Measurements from ENCODE around the gene LRRC2. TPM values are rescaled to one million over a fixed set of nuclear protein-coding genes. Genes with fewer than 3 reads are reported as not detected.

The LRRC2 gene
- total RNA-seq, 3 donors from 2014 or later: 0.03 to 0.13 (median 0.03) TPM

GRCh38 chr3:46467562-46467961 lies 98.5 kb downstream of the LRRC2 start:
- Mint-ChIP-seq H3K27me3 (ENCODE audit: low read depth) (peaks cover 34% of the 10 kb centered on the region), H3K36me3 (ENCODE audit: insufficient read depth) (no peaks in the 10 kb centered on the region), H3K4me1 (ENCODE audit: low read depth) (no peaks in the 10 kb centered on the region)

GRCh38 chr3:46466871-46467403 lies 99.2 kb downstream of the LRRC2 start:
- peaks cover 40% of the 10 kb centered on the region for H3K27me3 Mint-ChIP-seq (ENCODE audit: low read depth)
- H3K4me3 Mint-ChIP-seq: no peak overlapping the region
- no peak for DNase-seq
- no peaks in the 10 kb centered on the region for H3K9me3 Mint-ChIP-seq
- H3K36me3 Mint-ChIP-seq (ENCODE audit: insufficient read depth): no peaks in the 10 kb centered on the region
- ATAC-seq: no peak
- no peaks in the 10 kb centered on the region for H3K4me1 Mint-ChIP-seq (ENCODE audit: low read depth)

More at GRCh38 chr3:46467562-46467961, 98.5 kb downstream of the LRRC2 start:
- DNase-seq (no peak), ATAC-seq (no peak)
- Mint-ChIP-seq H3K9me3 (no peaks in the 10 kb centered on the region), H3K4me3 (no peak overlapping the region)

- H3K9me3 Mint-ChIP-seq: no peaks in the 10 kb centered on the region
- no peak for DNase-seq
- H3K36me3 Mint-ChIP-seq (ENCODE audit: insufficient read depth): no peaks in the 10 kb centered on the region
- H3K4me1 Mint-ChIP-seq (ENCODE audit: low read depth): no peaks in the 10 kb centered on the region
- H3K4me3 Mint-ChIP-seq: no peak overlapping the region
- no peak for ATAC-seq
- peaks cover 40% of the 10 kb centered on the region for H3K27me3 Mint-ChIP-seq (ENCODE audit: low read depth)
These were observed 99.8 kb downstream of the LRRC2 start for GRCh38 chr3:46466273-46466672.

Other genes starting within 250 kb of the LRRC2 start
- gene CCR2, start 212.2 kb downstream of the LRRC2 start, total RNA-seq: 1 to 10 TPM in 1 of 3 donors, under 1 TPM in 2; 0.18 to 1.4 (median 0.41) TPM
- 1 to 10 TPM; 1.2 to 7.2 (median 2.2) TPM for gene CCR5, start 195.4 kb downstream of the LRRC2 start, total RNA-seq
- 1 to 10 TPM in 1 of 3 donors, under 1 TPM in 2; 0.43 to 1.3 (median 0.76) TPM for gene CCRL2, start 159.0 kb downstream of the LRRC2 start, total RNA-seq
- not detected for gene LTF, start 101.4 kb downstream of the LRRC2 start, total RNA-seq
- gene RTP3, start 68.3 kb downstream of the LRRC2 start, total RNA-seq: not detected
- not detected for gene FAM240A, start 46.2 kb upstream of the LRRC2 start, total RNA-seq
- gene ALS2CL, start 127.4 kb upstream of the LRRC2 start, total RNA-seq: 1 to 10 TPM; 1.3 to 1.5 (median 1.4) TPM
- under 1 TPM; 0.16 to 0.71 (median 0.40) TPM for gene TMIE, start 135.1 kb upstream of the LRRC2 start, total RNA-seq
- not detected for gene PRSS50, start 151.6 kb upstream of the LRRC2 start, total RNA-seq